GM13976 (cell line): ENCODE measurements around the gene RAB27A.

Experiments
- DNase-seq: peaks from one replicate; pipeline ENCODE4 v3.0.0; 2012; ENCODE audit warnings: low spot score
- CTCF ChIP-seq: IDR thresholded peaks from 2 replicates; pipeline ENCODE4 v1.5.1; 2012; ENCODE audit warnings: borderline replicate concordance, mild to moderate bottlenecking; ENCODE audit not compliant: insufficient read depth; ENCODE audit errors: extremely low read depth, missing control alignments, control extremely low read depth
- in situ Hi-C: fragments of 300-500 bp; cut with MboI; formaldehyde crosslinking; loops from one replicate; pipeline ENCODE4 v1.12.0; 2022; ENCODE audit warnings: low sequenced_read_pairs, mixed read lengths, inconsistent platforms; ENCODE audit not compliant: unreplicated experiment

RAB27A gene

GRCh38 chr15:55241891-55242290 is 47.7 kb downstream of the RAB27A start:
- no peak for TF ChIP-seq CTCF
- DNase-seq: no peak
- in situ Hi-C loops: no loop called here

GRCh38 chr15:55241186-55241585 is 48.4 kb downstream of the RAB27A start:
- in situ Hi-C loops: no loop called here
- no peak for DNase-seq

GRCh38 chr15:55240125-55240760 is 49.4 kb downstream of the RAB27A start:
- in situ Hi-C loops: no loop called here
- TF ChIP-seq CTCF: no peak
- no peak for DNase-seq

More at GRCh38 chr15:55241186-55241585, 48.4 kb downstream of the RAB27A start:
- TF ChIP-seq CTCF: no peak

- DNase-seq: no peak
- TF ChIP-seq CTCF: no peak
- in situ Hi-C loops: no loop called here
These were observed 50.0 kb downstream of the RAB27A start for GRCh38 chr15:55239440-55240124.

GRCh38 chr15:55238877-55239276 is 50.7 kb downstream of the RAB27A start:
- no peak for DNase-seq
- TF ChIP-seq CTCF: no peak
- in situ Hi-C loops: no loop called here

DNA sequence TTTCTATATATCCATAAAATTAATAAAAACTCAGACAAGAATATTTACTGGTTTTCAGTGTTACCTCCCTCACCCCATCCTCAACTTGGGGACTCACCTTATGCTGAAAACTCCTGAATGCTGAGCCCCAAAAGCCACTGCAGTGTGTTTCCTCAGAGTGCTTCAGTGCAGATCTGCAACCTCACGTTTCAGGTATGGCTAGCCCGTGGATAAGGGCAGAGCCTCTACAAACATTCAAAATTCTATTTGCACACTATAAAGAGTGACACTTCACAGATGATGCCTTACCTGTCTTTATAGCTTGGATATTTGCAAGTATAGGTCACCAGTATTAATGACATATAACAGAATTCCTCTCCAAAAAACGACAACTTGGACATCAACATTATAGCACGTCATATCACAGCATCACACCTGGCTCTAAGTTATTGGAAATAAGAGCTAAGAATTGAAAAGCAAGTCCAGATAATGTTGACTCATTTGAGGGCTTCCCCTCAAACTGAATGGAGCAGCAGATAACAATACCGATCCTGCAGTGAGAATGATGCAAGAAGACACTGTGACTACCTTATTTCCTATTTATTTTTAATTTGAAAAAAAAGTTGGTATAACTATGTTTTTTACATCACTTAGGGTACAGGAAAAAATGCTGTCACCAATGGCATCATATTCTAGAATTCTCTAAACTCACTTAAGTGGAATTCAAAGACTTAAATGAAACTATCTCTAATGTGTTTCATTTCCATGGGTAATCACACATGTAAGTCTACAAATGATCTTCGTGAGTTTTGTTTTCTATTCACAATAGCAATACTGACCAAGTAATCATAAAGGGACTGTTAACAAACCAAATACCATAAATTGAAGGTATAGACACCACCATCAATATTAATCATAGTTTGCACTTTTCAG is 52.1 kb downstream of the RAB27A start:
- in situ Hi-C loops: no loop called here

More for the DNA sequence above, 52.1 kb downstream of the RAB27A start:
- no peak for TF ChIP-seq CTCF
- DNase-seq: no peak
